ENCODE measurements around the gene DUOXA2.
"Not testable (repeated sequence)": the region's sequence is repeated elsewhere in the genome, so short reads cannot be mapped to it uniquely, and the experiment has no call there.

DUOXA2 gene

DNA sequence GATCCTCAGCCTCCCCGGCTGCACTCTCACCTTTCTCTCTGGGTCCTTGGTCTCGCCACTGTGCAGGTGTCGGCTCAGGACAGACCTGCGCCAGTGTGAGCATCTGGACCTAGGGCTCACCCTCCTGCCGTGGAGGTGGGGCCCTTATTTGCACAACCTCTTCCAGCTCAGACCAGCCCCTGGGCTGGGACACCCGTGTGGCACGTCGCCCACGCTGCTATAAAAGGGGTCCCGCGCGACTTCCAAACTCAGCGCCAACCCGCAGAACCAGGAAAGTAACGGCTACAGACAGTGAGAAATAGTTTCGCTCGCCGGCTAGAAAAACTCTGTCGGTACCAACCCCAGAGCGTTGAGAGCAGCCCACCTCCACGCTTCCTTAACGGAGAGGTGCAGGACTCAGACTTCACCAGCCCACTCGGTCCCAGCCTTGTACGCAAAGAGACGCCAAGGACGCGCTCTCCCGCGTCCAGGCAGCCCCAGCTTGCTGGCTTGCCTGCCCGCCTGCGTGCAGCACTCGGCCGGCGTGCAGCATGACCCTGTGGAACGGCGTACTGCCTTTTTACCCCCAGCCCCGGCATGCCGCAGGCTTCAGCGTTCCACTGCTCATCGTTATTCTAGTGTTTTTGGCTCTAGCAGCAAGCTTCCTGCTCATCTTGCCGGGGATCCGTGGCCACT, at the start of gene DUOXA2, which contains the start of gene DUOX2:
TSS of gene DUOXA2 (plus strand) at position 251 of the 675 bp plus-strand sequence. CDS start at position 531, 280 bp downstream.
TSS of gene DUOX2 (minus strand) at position 97 of the 675 bp plus-strand sequence. CDS start 761 bp downstream, outside the sequence.
- DNase-seq, result no peak

DNA sequence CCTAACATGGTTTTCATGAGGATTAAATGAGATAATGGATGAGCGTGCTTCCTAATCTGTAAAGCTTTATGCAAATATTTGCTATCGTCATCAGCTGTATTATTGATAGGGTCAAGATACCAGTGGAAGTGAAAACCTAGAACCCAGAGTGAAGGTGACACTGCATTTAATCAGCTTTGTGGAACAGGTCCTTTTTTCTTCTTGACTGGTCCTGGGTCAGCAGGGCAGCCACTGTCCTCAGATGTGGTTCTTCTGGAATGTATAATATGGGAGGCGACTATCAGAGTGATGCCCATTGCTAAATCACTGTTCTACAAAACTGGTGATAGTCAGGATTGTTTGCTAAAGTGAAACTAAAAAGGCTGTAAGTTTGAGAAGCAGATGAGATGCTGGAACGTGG, 49.7 kb upstream of the DUOXA2 start:
- no peak for DNase-seq

DNA sequence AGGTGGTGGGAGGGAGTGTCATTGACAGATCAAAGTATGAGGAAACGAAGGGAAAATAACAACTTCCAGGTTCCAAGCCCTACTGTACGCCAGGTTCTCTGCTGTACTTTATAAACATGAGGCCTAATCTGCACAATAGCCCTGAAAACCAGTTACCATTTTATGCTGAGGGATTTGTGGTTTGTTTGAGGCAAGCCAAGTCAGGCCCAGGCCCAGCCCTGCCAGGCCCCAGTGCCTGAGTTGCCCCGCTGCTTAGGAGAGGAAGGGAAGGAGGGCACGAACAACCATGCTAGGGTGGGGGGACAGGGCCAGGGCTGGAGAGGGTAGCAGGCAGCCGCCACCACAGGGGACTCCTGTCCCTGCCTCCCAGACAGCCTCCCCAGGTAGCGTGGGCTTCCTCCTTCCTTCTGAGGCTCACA, 44.2 kb upstream of the DUOXA2 start:
- not testable (repeated sequence) for DNase-seq

DNA sequence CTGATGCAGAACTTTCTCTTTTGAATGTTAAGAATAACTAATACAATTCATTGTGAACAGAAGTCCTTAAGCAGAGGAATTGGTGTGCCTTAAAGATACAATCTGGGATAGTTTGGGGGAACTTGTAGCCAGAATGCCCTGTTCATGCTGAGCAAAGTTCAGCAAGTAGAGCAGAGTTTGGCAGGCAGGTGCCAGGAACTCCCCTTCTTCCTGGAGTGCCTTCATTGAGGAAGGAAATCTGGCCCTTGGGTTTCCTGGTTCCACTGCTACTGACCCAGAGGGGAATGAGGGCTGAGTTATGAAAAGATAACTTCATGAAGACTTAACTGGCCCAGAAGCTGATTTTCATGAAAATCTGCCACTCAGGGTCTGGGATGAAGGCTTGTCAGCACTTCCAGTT, 40.5 kb upstream of the DUOXA2 start:
- DNase-seq, result not testable (repeated sequence)

DNA sequence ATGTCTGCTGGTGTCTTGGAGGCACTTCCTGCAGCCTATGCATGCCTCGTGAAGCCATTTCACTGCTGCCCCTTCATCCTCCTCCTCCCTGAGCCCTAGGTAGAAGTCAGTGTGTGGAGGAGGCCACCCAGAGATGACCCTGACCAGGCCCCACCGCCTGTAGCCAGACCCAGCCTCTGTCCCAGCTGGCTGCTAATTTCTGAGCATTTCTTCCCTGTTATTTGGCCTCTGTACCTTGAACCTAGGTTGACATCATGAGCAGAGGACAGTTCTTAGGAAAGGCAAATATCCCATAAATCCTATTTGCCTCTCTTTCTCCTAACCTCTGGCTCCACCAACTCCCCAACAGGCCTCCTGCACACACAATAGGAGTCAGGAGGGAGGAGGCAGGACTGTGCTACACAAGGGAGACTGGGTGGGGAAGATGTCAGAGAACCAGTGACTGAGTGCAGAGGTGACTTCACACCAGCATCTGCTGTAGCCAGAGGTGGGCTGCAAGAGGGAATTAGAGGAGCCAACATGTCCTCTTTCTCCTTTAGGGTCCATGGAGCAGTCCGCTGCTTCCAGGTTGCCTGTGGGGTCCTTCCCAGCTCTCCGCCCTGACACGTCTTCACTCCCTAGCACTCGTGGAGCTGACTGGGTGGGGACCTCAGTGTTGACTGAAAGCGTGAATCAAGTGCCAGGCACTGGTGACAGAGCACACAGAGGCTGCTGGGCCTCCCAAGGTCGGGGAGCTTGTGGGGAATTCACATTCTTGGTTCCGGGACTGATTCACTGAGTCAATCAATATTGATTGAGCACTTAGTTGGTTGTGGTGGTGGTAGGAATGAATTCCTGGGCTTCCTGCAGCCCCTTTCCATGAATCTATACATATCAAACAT, 38.4 kb upstream of the DUOXA2 start:
- DNase-seq, result not testable (repeated sequence)

DNA sequence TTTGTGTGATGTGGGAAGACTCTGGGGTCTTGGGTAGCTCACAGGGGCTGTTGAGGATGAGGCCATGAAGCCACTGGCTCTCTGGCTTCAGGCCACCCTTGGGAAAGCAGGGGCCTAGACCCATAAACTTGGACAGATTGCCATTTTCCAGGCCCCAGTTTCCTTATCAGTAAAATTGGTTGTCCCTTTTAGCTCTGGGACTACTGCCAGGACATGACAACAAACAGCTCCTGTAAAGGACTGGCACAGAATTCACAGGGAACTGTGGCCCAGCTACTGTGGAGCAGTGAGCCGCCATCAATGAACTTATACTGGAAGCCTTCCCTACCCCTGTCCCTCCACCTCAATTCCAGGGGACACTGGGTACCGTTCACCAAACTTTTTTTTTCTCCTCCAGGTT, 36.7 kb upstream of the DUOXA2 start:
- DNase-seq, result not testable (repeated sequence)

DNA sequence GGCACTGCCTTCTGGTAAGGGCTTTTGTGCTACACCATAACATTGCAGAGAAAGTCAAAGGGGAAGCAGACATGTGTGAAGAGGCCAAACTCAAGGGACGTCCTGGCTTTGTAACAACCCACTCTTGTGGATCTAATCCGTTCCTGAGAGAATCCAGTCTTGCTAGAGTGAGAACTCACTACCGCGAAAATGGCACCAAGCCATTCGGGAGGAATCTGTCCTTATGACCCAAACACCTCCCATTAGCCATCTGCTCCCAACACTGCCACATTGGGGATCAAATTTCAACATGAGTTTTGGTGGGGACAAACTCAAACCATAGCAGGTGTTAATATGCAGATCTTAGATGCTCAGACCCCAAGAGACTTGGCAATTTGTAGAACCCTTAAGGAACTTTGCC, 34.9 kb upstream of the DUOXA2 start:
- not testable (repeated sequence) for DNase-seq

DNA sequence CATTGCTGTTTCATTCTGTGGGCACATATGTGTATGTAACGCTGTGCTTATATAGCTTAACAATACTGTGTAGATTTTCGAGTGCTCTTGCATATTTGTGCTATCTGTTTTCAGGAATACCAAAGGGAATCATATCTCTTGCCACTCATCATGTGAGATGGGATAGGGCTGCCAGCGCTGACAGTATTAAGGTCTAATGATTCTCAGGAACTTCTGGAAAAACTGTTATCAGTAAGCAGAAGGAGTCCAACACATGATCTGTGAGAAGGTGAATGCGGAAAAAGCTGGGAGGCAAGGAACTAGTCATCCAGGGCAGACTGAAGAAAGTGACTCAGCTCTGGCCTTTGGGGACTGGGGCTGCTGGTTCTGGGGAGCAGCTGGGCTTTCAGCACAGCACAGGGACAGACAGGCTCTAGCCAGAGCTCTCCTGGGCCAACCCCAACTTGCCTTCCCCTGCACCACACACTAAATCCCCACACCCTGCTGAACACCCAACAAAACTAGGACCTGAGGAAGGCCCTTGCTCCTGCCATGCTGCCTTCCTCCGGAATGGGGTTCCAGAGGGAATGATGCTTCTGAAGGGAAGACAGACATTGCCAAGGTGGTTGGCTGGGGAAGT, 34.4 kb upstream of the DUOXA2 start:
- DNase-seq, result not testable (repeated sequence)

DNA sequence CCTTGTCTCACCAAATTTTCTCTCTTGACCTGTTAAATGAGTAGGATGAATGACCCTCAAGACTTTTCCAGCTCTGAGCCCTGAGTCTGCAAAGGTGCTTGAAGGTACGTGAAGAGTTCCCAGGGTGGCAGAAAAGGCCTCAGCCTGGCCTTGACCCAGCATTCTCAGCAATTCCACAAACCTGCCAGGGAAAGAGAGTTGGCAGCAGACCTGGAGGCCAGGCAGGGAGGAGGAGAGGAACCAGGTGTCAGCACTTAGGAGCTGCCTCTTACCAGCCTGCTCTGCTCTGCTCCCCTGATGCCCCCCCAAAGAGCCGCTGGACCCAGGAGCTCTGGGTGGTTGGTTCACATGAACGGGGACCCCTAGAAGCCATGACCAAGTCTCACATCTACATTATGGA, 33.5 kb upstream of the DUOXA2 start:
- DNase-seq, result not testable (repeated sequence)

DNA sequence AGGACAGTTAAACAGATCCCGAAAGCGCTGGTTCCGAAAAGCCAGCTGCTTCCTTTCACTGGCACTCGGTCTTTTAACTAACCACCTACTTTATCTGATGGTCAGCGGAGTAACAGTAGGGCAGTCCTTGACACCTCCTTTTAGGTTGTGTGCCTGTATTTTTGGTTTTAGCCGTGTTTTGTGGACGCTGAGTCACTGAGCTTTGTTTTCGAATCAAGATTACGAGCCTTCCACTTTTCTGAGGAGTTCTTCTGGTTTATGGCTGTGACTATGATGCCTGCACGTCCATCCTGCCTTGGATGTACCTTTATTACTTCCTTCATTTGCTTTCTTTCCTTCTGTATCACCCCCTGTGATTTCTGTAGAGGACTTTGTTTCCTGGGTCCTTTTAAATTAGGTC, 31.7 kb upstream of the DUOXA2 start:
- DNase-seq, result not testable (repeated sequence)

DNA sequence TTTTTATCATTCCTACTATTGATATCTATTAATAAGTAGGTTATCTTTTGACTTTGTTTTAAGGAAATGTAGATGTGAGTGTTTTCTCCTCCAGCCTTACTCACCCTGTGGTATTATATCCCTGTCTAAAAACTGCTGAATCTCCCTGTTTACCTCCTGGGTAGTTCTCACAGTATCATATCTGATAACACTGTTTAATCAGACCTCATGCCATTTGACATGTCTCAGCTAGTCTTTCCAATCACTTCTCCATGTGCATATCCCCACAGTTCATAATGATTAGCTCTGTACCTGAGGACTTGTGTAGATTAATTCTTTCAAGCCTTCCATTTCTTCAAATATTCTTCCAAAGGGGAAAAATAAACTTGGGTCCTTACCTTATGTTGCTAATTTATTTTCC, 30.9 kb upstream of the DUOXA2 start:
- DNase-seq, result no peak

DNA sequence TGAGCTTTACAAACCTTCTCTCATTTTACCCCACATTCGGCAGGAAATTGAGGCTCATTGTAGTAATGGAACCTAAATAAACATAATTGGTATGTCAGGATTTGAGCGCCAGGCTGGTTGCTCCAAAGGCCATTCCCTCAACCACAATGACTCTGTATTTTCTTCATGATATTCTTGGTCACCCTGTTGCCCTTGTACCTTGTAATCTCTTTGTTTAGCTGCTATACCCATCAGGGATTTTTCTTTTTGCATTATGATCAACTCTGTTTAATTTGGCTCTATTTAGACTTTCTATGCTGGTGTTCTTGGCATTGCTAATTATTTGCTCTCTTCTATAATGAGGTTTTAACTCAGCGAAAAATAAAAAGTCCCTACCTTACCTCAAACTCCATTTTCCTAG, 30.0 kb upstream of the DUOXA2 start:
- DNase-seq, result no peak

DNA sequence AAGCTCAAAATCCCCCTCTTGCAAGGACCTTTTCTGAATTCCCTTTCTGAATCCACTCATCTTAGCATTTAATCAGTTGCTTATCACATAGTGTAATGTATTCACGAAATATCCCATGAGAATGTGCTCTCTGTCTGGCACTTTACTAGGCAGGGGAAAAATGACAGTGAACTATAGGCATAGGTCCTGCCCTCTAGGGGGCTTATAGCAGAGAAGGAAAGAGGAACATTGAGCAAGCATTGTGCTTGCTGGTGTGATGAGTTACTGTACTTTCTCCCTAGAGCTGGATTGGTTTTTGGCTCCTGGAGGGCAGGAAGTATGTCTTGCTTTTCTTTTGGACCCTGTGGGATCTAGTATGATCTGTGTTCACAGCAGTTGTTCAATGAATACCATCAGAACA, 26.6 kb upstream of the DUOXA2 start:
- DNase-seq, result no peak

DNA sequence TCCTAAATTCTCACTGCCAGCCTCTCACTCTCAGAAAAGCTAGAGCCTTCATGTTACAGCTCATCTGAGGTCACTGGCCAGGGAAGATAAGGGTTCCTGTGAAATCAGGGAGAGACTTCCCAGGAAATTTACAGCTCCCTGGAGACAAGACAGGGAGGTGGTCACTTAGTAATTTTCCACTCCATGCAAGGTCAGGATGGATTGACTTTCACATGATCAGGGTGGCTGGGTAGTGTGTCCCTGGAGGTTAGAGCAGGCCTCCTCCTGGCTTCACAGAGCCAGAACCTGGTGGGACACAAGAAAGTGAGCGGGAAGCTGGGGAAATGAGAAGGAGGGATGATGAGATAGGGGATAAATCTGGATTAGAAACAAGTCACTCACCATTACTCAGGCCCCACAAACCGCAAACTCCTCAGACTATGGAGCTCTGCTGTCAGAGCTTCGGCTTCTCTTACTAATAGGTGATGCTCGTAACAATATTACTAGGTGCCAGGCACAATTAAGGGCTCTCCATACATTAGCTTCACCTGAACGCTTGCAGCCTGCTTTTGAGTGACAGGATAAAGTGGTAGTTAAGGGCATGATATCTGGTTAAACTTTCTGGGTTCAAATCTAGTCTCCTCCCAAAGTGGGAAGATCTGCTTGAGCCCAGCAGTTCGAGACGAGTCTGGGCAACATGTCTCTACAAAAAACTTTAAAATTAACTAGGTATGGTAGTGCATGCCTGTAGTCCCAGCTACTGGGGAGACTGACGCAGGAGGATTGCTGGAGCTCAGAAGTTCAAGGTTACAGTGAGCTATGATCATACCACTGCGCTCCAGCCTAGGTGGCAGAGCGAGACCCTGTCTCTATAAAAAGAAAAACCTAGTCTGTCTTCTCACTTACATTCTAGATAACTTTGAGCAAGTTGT, 25.1 kb upstream of the DUOXA2 start:
- no peak for DNase-seq

DNA sequence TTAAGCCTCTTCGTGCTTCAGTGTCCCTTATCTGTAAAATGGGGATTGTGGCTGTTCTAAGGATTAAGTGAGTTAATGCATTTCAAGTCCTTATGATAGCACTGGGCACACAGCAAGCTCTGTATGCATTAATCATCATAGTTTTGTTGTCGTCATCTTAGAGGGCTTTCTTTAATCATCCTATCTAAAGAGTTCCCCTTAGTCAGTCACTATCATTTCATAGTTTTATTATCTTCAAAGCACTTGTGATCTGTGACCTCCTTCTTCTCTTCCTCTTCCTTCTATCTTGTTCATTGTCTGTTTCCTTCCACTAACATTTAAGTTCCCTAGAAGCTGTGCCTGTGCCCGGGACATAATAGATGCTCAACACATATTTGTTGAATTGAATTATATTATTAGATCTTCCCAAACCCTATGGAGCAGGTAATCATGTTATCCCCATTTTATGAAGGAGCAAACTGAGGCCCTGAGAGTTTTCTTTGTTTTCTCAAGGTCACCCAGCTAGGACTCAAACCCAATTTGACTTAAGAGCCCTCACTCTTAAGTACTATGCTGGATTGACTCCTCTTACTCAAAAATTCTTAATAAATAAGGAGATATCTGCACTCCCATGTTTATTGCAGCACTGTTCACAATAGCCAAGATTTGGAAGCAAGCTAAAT, 24.3 kb upstream of the DUOXA2 start:
- no peak for DNase-seq

DNA sequence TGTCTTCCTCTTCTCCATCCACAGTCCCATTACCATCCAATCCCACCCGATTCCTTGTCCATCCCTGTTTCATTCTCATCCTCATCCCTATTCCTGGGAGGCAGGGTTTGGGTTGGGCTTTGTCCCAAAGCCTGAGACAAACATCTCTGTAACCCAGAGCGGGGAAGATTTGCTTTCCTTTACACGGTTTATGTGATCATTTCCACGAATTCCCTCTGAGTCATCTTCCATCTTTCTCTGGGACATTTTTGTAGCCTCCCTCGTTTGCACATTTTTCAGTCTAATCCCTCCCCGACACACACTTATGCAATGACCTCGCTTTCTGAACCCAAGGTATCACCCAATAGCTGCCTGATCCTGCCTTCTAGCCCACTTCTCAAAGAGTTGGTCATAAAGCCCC, 23.0 kb upstream of the DUOXA2 start:
- no peak for DNase-seq

DNA sequence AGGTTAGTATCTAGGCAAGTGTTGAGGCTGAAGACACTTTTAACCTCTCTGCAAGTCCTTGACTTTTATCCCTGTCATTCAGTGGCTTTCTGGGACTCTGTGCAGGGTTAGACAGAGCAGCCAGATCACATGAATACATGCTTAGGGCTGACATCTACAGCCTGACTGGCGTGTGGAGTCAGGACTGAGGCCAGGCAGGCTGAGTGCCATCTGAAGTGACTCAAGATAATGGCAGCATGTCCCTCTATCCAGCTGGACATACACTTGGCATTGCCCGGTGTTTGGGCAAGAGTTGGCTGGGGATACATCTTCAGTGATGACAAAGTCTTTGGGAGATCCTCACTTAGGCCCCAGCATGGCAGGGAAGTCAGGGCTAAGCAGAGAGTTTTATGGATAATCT, 22.6 kb upstream of the DUOXA2 start:
- no peak for DNase-seq

DNA sequence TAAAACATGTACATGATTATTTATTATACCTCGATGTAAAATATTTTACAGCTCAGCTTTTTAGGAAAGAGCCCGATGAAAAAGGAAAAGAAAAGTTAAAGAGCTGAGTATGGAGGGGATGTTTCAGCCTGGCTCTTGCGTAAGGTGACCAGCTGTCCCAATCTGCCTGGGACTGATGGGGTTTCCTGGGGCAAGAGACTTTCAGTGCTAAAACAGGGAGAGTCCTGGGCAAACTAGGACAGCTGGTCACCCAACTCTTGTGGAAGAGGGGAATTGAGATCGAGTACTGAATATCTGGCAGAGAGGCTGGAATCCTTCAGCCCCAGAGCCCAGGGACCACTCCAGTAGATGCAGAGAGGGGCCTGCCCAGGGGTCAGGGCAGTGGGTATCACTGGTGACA, 21.1 kb upstream of the DUOXA2 start:
- DNase-seq, result no peak

DNA sequence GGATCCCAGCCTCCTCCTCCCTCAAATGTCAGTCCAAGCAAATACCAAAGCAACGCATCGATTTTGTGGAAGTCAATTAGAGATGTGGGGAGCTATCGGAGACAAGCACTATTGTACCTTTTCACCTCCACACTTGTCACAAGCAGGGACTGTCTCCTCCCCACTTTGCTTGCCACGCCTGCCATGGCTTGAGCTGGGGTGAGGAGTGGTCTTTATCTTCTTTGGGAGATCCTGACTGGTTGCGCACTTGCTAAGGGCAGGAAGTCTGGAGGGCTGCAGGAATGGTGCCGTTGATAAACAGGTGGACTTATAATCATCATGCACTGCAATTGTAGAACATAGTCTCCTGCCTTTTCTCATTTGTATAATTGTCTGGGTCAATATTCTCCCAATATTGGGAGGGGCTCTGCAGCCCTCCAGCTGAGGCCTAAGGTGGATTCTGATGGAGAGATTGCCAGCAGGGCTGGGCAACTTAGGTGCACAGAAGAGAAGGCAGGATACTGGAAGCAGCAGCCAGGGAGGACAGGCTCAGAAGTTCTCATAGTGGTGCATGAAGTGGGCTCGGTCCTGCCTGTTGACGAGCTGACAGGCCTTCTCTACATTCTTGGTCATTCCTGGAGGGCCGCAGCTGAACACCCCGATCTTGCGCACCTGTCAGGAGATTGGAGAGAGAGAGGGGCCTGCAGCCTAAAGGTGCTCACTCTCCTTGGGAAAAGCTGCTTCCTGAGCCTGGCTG, 20.3 kb upstream of the DUOXA2 start:
- DNase-seq, result no peak

DNA sequence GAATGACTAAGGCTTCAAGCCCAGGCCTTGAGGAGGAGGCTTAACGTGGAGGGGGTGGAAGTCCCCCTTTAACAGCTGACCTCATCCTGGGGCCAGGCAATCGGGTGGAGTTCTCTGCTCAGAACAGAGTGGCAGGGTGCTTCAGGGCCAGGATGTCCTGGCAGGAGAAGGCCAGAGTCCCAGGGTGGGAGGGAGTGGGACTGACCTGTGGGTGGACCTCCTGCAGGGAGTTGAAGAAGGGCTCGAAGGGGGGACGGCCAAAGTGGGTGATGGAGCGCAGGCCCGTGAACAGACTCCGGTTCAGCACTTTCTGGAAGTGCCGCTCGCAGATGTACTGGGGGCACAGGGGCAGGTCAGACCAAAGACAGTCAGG, 19.8 kb upstream of the DUOXA2 start:
- DNase-seq, result no peak

DNA sequence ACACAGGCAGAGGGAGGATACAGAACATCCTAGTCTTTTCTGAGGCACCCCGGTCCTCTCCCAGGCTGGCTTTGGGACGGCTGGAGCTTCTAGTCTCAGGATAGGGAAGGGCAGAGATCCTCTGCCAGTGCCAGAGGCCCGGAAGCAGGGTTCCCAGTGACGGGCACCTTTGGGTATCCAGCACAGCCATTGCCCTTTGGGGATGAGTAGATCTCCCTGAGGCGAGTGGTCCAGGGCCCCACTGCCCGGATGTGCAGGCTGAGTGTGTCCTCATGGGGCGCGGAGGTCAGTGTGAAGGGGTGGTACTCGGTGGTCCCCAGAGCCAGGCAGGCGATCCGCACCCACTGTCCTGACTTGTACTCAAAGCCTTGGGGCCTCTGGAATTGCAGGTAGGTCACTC, 18.5 kb upstream of the DUOXA2 start:
- no peak for DNase-seq

All from NCI-H446 treated with DMSO at 0.1 percent for 48 hours (cell line).